ENCODE data around the gene MOGAT2.
"Not testable (repeated sequence)": the region's sequence is repeated elsewhere in the genome, so short reads cannot be mapped to it uniquely, and the experiment has no call there.

The MOGAT2 gene

GRCh38 chr11:75719340-75720239 is 2.0 kb downstream of the MOGAT2 start:
- FAIRE-seq, result no peak

- FAIRE-seq, result no peak
Measured at GRCh38 chr11:75720639-75721038, 3.0 kb downstream of the MOGAT2 start.

GRCh38 chr11:75721852-75722668 is 4.4 kb downstream of the MOGAT2 start:
- FAIRE-seq, result no peak

- FAIRE-seq, result no peak
Measured at GRCh38 chr11:75722669-75723042, 5.0 kb downstream of the MOGAT2 start.

- FAIRE-seq, result no peak
Measured at GRCh38 chr11:75725547-75726320, 8.1 kb downstream of the MOGAT2 start.

GRCh38 chr11:75728992-75729391 is 11.4 kb downstream of the MOGAT2 start:
- no peak for FAIRE-seq

- FAIRE-seq, result no peak
Measured at GRCh38 chr11:75731095-75731494, 13.5 kb downstream of the MOGAT2 start.

GRCh38 chr11:75733071-75733430 is 15.4 kb downstream of the MOGAT2 start:
- FAIRE-seq, result no peak

- FAIRE-seq, result no peak
Measured at GRCh38 chr11:75733431-75734107, 15.9 kb downstream of the MOGAT2 start.

GRCh38 chr11:75734491-75735180 is 17.0 kb downstream of the MOGAT2 start:
- no peak for FAIRE-seq

GRCh38 chr11:75735181-75735845 is 17.7 kb downstream of the MOGAT2 start:
- no peak for FAIRE-seq

GRCh38 chr11:75737314-75737713 is 19.7 kb downstream of the MOGAT2 start:
- no peak for FAIRE-seq

- no peak for FAIRE-seq
Measured at GRCh38 chr11:75740681-75741080, 23.0 kb downstream of the MOGAT2 start.

GRCh38 chr11:75743159-75743558 is 25.5 kb downstream of the MOGAT2 start:
- FAIRE-seq, result not testable (repeated sequence)

GRCh38 chr11:75743711-75744563 is 26.3 kb downstream of the MOGAT2 start:
- no peak for FAIRE-seq

GRCh38 chr11:75745807-75746206 is 28.2 kb downstream of the MOGAT2 start:
- no peak for FAIRE-seq

- FAIRE-seq, result not testable (repeated sequence)
Measured at GRCh38 chr11:75748729-75749273, 31.2 kb downstream of the MOGAT2 start.

GRCh38 chr11:75754933-75755332 is 37.3 kb downstream of the MOGAT2 start:
- not testable (repeated sequence) for FAIRE-seq

GRCh38 chr11:75757651-75758050 is 40.0 kb downstream of the MOGAT2 start:
- no peak for FAIRE-seq

- FAIRE-seq, result no peak
Measured at GRCh38 chr11:75759832-75760231, 42.2 kb downstream of the MOGAT2 start.

Data from G401.6 (cell line).